Lower lobe of right lung (tissue), 2 donors: ENCODE measurements around the gene RAB3GAP1. TPM values are rescaled to one million over a fixed set of nuclear protein-coding genes. Genes with fewer than 3 reads are reported as not detected.

Experiments
- ATAC-seq, 2 donors: fragments of 200-7000 bp; cut with Tn5 transposase; one replicate each; pipeline ENCODE4 v1.9.1; 2020 to 2022; ENCODE audit warnings: mild to moderate bottlenecking in 2 of 2, moderate library complexity in 2 of 2
- DNase-seq: peaks from one replicate; pipeline ENCODE4 v3.0.0-alpha.2; 2020
- H3K27ac ChIP-seq: fragments of 200-600 bp; one replicate; pipeline ENCODE4 v1.8.0; 2022
- H3K27me3 ChIP-seq: fragments of 200-600 bp; one replicate; pipeline ENCODE4 v1.8.0; 2022; ENCODE audit warnings: low read depth
- H3K36me3 ChIP-seq: fragments of 200-600 bp; one replicate; pipeline ENCODE4 v1.8.0; 2022; ENCODE audit warnings: mild to moderate bottlenecking
- H3K4me1 ChIP-seq: fragments of 200-600 bp; one replicate; pipeline ENCODE4 v1.8.0; 2022
- H3K4me3 ChIP-seq: fragments of 200-600 bp; one replicate; pipeline ENCODE4 v1.8.0; 2022; ENCODE audit warnings: mild to moderate bottlenecking
- H3K9me3 ChIP-seq: fragments of 200-600 bp; one replicate; pipeline ENCODE4 v1.8.0; 2022
- intact Hi-C: fragments of 100-400 bp; cut with DNase I; formaldehyde crosslinking; loops from one replicate; pipeline ENCODE4 v1.11.0; 2022
- total RNA-seq: library from RNA; stranded (reverse); fragmentation: NEBNext Ultra II Directional; extraction: Animal tissue kit (Norgen Biotek cat#: 25700); gene quantifications from one replicate; pipeline ENCODE4 v1.2.1, GENCODE V29; 2021
- TF ChIP-seq, protein P1 (sequence below): fragments of 200-600 bp; IDR thresholded peaks from one replicate; pipeline ENCODE4 v1.8.0; 2022; ENCODE audit warnings: antibody characterized with exemption, mild to moderate bottlenecking
- donor health status: DM: no; HTN: yes; CAD: no; lungs with severe emphysema.

The RAB3GAP1 gene
- total RNA-seq, 1 donor from 2014 or later: 43.5 TPM

DNA sequence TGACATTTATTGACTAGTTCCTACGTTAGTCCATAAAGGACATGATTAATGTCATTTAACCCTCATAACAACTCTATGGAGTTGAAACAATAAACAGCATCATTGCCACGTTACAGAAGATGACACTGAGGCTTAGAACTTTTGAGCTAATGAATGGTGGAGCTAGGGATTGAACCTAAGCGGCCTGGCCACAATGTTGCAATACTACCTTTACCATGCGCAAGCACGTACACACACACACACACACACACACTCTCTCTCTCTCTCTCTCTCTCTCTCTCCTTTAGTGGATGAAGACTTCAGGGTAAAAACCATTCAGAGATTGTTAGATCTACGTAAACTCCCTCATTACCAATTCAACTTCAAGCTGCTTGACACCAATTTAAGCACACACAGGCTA, 4.0 kb upstream of the RAB3GAP1 start:
- intact Hi-C loops: no loop called here
- TF ChIP-seq, protein P1, sequence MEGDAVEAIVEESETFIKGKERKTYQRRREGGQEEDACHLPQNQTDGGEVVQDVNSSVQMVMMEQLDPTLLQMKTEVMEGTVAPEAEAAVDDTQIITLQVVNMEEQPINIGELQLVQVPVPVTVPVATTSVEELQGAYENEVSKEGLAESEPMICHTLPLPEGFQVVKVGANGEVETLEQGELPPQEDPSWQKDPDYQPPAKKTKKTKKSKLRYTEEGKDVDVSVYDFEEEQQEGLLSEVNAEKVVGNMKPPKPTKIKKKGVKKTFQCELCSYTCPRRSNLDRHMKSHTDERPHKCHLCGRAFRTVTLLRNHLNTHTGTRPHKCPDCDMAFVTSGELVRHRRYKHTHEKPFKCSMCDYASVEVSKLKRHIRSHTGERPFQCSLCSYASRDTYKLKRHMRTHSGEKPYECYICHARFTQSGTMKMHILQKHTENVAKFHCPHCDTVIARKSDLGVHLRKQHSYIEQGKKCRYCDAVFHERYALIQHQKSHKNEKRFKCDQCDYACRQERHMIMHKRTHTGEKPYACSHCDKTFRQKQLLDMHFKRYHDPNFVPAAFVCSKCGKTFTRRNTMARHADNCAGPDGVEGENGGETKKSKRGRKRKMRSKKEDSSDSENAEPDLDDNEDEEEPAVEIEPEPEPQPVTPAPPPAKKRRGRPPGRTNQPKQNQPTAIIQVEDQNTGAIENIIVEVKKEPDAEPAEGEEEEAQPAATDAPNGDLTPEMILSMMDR: no peak
- Histone ChIP-seq H3K27ac (no peak overlapping the region), H3K4me1 (peaks cover 4% of the 10 kb centered on the region), H3K27me3 (peaks cover 4% of the 10 kb centered on the region), H3K4me3 (no peak overlapping the region), H3K36me3 (no peaks in the 10 kb centered on the region), H3K9me3 (no peaks in the 10 kb centered on the region)
- DNase-seq (no peak), ATAC-seq (no peak)

DNA sequence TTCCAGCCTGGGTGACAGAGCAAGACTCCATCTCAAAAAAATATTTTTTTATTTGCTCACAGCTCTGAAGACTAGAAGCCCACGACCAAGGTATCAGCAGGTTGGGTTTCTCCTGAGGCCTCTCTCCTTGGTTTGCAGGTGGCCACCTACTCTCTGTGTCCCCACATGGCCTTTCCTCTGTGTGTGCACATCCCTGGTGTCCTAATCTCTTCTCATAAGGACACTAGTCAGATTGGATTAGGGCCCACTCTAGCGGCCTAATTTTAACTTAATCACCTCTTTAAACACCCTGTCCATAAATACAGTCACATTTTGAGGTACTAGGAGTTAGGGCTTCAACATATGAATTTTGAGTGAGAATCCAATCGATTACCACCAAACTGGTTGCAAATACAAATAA, 2.0 kb upstream of the RAB3GAP1 start:
- Histone ChIP-seq H3K36me3 (no peaks in the 10 kb centered on the region), H3K27ac (no peak overlapping the region), H3K9me3 (no peaks in the 10 kb centered on the region), H3K27me3 (peaks cover 4% of the 10 kb centered on the region), H3K4me3 (no peak overlapping the region), H3K4me1 (peaks cover 18% of the 10 kb centered on the region)
- ATAC-seq: no peak
- no peak for DNase-seq
- intact Hi-C loops: no loop called here
- TF ChIP-seq, protein P1: no peak

DNA sequence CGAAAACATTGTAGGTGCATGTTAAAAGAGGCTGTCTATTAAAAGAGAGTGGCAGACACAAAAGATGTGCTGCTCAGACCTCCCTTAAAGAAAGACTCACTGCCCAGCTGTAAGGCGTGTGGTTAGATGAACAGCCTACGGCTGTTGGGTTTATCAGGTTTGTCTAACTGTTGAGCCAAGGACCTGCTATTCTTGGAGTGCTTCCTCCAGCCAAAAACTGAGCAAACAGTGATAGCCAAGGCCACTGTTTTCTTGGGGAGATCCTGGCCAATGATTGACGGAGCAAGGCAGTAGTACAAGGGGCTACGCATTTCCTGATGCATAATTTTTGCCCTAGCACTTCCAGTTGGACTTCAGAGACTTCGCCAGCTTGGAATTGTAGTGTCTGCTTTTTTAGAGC, 1.4 kb upstream of the RAB3GAP1 start:
- no peaks in the 10 kb centered on the region for H3K9me3 ChIP-seq
- intact Hi-C loops: no loop called here
- peaks cover 18% of the 10 kb centered on the region for H3K4me1 ChIP-seq
- ATAC-seq: no peak
- DNase-seq: no peak
- TF ChIP-seq, protein P1: no peak
- H3K36me3 ChIP-seq: no peaks in the 10 kb centered on the region
- no peak overlapping the region for H3K27ac ChIP-seq
- H3K4me3 ChIP-seq: no peak overlapping the region
- H3K27me3 ChIP-seq: peaks cover 4% of the 10 kb centered on the region

DNA sequence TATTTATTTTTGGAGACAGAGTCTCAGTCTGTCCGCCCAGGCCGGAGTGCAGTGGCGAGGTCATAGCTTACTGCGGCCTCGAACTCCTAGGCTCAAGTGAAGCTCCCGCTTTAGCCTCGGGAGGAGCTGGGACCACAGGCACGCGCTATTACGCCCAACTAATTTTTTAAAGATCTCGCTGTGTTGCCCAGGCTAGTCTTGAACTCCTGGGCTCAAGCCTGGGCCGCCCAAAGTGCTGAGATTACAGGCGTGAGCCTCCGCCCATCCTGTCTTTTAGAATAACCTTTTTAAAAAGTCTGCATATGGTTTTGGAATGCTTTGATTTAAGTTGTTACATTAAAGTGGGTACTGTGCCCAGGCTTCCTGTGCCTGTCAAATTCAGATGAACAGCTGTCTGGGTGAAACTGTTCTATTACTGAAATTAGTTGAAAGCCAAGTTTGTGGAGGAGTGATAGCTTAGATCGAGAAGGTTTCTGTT, 944 bp downstream of the RAB3GAP1 start:
- TF ChIP-seq, protein P1: no peak
- ATAC-seq (peak; percentile 3 to 7), DNase-seq (peak; percentile 45)
- H3K4me1 ChIP-seq: peaks cover 18% of the 10 kb centered on the region
- H3K27ac ChIP-seq: peak overlapping the region; percentile 96
- no peaks in the 10 kb centered on the region for H3K9me3 ChIP-seq
- intact Hi-C loops: no loop called here
- H3K4me3 ChIP-seq: peak overlapping the region; percentile 93
- no peaks in the 10 kb centered on the region for H3K36me3 ChIP-seq
- peaks cover 4% of the 10 kb centered on the region for H3K27me3 ChIP-seq

DNA sequence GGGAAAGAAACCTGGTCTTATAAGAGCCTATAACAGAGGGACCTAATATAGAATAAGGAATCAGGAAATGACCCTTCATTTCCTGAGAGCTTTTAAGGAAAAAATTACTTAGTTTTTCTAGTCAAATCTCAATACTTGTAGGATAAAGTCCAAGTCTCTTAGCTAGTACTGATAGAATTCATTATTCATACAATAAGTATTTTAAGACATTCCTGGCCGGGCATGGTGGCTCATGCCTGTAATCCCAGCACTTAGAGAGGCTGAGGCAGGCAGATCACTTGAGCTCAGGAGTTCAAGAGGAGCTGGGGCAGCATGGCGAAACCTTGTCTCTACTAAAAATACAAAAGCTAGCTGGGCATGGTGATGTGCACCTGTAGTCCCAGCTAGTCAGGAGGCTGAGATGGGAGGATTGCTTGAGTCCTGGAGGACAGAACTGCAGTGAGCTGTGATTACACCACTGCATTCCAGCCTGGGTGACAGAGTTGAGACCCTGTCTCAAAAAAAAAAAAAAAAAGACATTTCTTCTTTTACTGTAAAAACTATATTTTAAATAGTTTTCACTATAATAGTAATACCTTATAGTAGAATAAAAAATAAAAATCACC, 3.2 kb downstream of the RAB3GAP1 start:
- Histone ChIP-seq H3K4me3 (no peak overlapping the region), H3K27me3 (no peaks in the 10 kb centered on the region)
- ATAC-seq: peak in 1 of 2 donors; percentile 24

More for the DNA sequence above, 3.2 kb downstream of the RAB3GAP1 start:
- Histone ChIP-seq H3K9me3 (no peaks in the 10 kb centered on the region), H3K36me3 (peaks cover 5% of the 10 kb centered on the region), H3K4me1 (peaks cover 18% of the 10 kb centered on the region), H3K27ac (no peak overlapping the region)
- intact Hi-C loops: no loop called here
- no peak for DNase-seq
- TF ChIP-seq, protein P1: no peak
